Lower leg skin (tissue), 4 donors: Measurements from ENCODE around the gene EML6. TPM values are rescaled to one million over a fixed set of nuclear protein-coding genes. Genes with fewer than 3 reads are reported as not detected.

Source experiments
- DNase-seq, 2 donors: peaks; one replicate each; pipeline ENCODE4 v3.0.0-alpha.2; 2019; ENCODE audit warnings: low spot score in 2 of 2
- H3K4me3 ChIP-seq: fragments of 200-600 bp; sonication (generic); 2 replicates; pipeline ENCODE4 v1.5.1; 2017; ENCODE audit warnings: mild to moderate bottlenecking, low read depth; ENCODE audit not compliant: poor library complexity, severe bottlenecking
- POLR2A ChIP-seq, 2 donors: fragments of 450-650 bp; IDR thresholded peaks; one replicate each; pipeline ENCODE4 v1.6.1; 2016 to 2017; ENCODE audit warnings: antibody characterized with exemption in 2 of 2, mild to moderate bottlenecking in 1 of 2, moderate library complexity in 1 of 2
- WGBS, 2 donors: methylation state at CpG; one replicate each; pipeline ENCODE4 v1.1.5; 2018; 5-methylcytosine and 5-hydroxymethylcytosine counted together
- intact Hi-C: fragments of 100-400 bp; cut with DNase I; formaldehyde crosslinking; loops from one replicate; pipeline ENCODE4 v1.15.0; 2023; ENCODE audit warnings: low total_unique reads
- total RNA-seq, 4 donors: library from RNA; depleted of rRNA; stranded (reverse); fragments of >200 nt; gene quantifications; one replicate each; pipeline ENCODE4 v1.1.0, GENCODE V29; 2016
- TF ChIP-seq, protein P1 (sequence below), 3 donors: fragments of 450-650 bp; IDR thresholded peaks; one replicate each; pipeline ENCODE4 v1.5.1; 2016; ENCODE audit warnings: antibody characterized with exemption in 3 of 3, mild to moderate bottlenecking in 3 of 3, moderate library complexity in 2 of 3

Gene EML6
- total RNA-seq, 4 donors from 2014 or later: 1.8 to 4.4 (median 3.3) TPM

DNA sequence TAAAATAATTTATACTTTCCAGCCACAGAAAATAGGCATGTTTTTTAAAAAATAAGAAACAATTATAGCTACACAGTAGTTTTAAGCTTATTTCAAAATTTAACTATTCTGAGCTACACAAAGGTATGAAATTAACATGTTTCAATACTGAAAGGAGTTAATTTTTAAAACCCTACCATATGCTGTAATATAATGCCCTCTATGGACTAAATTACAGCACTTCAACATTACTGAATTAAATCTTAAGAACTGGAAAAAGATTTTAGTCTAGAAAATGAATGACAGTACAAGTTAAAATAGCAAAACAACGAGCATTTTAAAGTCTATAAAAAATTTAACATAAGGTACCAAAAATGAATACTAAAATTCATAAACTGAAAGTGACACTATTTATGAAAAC is 290.5 kb downstream of the EML6 start:
- no peak overlapping the region for H3K4me3 ChIP-seq
- DNase-seq: no peak
- TF ChIP-seq, protein P1, sequence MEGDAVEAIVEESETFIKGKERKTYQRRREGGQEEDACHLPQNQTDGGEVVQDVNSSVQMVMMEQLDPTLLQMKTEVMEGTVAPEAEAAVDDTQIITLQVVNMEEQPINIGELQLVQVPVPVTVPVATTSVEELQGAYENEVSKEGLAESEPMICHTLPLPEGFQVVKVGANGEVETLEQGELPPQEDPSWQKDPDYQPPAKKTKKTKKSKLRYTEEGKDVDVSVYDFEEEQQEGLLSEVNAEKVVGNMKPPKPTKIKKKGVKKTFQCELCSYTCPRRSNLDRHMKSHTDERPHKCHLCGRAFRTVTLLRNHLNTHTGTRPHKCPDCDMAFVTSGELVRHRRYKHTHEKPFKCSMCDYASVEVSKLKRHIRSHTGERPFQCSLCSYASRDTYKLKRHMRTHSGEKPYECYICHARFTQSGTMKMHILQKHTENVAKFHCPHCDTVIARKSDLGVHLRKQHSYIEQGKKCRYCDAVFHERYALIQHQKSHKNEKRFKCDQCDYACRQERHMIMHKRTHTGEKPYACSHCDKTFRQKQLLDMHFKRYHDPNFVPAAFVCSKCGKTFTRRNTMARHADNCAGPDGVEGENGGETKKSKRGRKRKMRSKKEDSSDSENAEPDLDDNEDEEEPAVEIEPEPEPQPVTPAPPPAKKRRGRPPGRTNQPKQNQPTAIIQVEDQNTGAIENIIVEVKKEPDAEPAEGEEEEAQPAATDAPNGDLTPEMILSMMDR (IDR thresholded peaks at IDR 0.05): no peak
- TF ChIP-seq POLR2A (IDR thresholded peaks at IDR 0.05): no peak
- 41 to 46% methylated on average over 1 of the region's 1 CpG for WGBS, 2 donors
- intact Hi-C loops: loop anchor here (10.0 kb wide), 1 partner anchor 151 kb away; no protein-coding TSS in a partner anchor

DNA sequence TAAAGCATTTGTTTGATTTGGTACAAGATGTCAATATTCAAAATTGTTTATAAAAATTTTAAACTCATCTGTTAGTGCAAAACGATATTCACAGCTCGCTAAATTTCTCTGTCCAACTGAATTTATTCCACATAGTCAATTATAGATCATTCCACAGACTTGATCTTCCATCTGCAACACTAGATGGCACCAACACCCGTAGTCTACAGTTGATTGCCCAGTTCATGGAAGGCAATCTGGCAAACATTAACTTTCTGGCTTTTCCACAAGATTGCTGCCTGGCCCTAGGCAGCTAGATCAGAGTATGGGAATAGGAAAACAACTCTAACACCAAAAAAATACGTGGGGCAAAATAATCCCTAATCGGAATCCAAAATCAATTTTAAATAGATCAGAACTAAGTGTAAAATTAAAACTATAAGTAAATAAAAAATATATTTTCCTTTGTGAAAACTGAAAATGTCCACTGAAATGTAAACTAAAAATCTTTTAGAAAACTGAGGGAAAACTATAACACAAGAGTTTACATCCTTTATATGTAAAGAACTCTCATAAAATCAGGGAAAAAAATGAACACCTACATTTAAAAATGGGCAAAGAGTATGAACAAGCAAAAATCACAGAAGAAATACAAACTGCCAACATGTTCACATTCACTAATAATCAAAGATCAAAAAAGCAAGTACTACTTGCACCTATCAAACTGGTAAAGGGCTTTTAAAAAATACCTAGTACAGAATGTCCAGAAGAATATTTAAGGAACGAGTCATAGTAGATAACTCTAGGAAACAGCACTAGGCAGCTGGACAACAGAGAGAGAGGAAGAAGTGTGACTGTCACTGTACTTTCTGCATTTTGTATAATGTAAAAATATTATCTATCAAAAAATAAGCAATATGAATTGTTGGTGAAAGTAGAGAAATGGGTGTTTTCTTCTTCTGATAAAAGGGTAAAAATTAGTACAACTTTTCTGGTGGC is 291.8 kb downstream of the EML6 start:
- intact Hi-C loops: loop anchor here (10.0 kb wide), 1 partner anchor 150 kb away; no protein-coding TSS in a partner anchor
- no peak for TF ChIP-seq POLR2A (IDR thresholded peaks at IDR 0.05)
- 51 to 56% methylated on average over 6 of the region's 6 CpGs for WGBS, 2 donors
- peak; percentile 48 to 68 for DNase-seq
- H3K4me3 ChIP-seq: no peak overlapping the region

DNA sequence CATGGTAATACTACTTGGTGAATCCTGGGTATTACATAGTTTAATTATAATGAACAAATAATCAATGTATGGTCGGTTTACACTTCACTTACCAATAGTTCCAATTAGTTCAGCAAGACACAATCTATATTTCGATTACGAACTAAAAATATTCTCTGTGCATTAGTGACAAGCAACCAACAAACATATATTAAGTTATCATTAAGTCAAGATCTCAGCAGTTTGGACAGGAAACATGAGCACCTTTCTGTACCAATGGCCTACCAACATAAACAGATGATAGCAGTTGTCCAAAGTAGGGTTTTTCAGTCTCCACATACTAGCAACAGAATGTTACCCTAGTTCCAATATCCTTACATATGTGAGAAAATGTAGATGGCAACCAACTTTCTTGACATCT is 294.0 kb downstream of the EML6 start:
- no peak overlapping the region for H3K4me3 ChIP-seq
- 94 to 97% methylated on average over 3 of the region's 3 CpGs for WGBS, 2 donors
- no peak for DNase-seq
- intact Hi-C loops: loop anchor here (10.0 kb wide), 1 partner anchor 147 kb away; no protein-coding TSS in a partner anchor
- TF ChIP-seq, protein P1 (IDR thresholded peaks at IDR 0.05): no peak
- no peak for TF ChIP-seq POLR2A (IDR thresholded peaks at IDR 0.05)

DNA sequence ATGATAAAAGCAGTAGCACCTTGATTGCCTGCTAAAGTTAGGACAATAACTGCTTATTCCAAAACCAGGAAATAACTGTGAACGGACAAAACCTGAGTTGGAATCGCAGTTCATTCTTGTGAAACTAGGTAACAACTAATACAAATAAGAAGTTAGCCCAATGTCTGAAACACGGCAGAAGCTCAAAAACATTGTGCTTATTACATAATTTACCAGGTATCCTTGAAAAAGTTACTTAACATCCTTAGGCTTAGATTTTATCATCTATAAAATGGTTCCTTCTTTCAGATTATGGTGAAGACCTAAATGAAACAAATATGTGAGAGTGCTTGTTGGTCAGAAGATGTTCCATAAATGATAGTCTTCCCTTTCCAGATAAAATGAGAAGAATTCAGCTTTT is 294.4 kb downstream of the EML6 start:
- intact Hi-C loops: loop anchor here (10.0 kb wide), 1 partner anchor 147 kb away; no protein-coding TSS in a partner anchor
- 83 to 86% methylated on average over 3 of the region's 3 CpGs for WGBS, 2 donors
- H3K4me3 ChIP-seq: no peak overlapping the region
- no peak for TF ChIP-seq POLR2A (IDR thresholded peaks at IDR 0.05)
- TF ChIP-seq, protein P1 (IDR thresholded peaks at IDR 0.05): no peak
- DNase-seq: no peak

DNA sequence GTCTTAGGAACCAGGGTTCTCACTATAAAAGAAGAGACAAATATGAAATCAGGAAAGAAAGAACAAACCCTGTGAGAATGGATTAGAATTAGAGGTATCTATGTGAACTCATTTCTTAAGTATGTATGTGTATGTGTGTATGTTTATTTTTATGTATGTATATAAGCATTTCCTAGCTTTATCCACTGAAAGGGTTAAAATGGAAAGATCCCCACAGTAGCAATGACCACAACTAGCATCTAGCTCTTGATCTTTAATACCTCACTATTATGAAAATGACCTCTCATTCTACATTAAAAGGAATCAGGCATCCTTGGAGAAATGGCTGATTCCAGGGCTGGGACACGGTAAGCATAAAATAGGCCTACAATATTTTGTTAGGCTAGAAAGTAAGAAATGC is 295.2 kb downstream of the EML6 start:
- intact Hi-C loops: loop anchor here (10.0 kb wide), 1 partner anchor 146 kb away; no protein-coding TSS in a partner anchor
- TF ChIP-seq, protein P1 (IDR thresholded peaks at IDR 0.05): no peak
- TF ChIP-seq POLR2A (IDR thresholded peaks at IDR 0.05): no peak
- WGBS, 2 donors: 74 to 92% methylated on average over 1 of the region's 1 CpG
- H3K4me3 ChIP-seq: no peak overlapping the region
- no peak for DNase-seq

DNA sequence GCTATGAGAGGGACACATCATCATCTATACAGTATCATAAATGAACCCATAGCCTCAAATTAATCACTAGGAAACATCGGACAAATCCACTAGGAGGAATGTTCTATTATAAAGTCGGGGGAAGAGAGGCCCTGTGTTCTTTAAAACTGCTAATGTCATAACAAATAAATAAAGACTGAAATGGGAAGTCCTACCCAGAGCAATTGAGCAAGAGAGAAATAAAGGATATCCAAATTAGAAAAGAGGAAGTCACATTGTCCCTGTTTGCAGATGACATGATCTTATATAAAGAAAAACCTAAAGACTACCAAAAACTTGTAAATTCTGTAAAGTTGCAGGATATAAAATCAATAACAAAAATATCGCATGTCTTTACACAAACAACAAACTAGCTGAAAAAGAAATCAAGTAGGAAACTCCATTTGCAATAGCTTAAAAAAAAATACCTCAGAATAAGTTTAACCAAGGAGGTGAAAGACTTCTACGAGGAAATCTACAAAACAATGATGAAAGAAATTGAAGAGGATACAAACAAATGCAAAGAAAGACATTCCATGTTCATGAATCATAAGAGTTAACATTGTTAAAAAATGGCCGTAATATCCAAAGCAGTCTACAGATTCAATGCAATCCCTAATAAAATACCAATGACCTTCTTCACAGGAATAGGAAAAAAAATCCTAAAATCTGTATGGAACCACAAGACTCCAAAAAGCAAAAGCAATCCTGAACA is 296.2 kb downstream of the EML6 start:
- WGBS, 2 donors: 72 to 81% methylated on average over 5 of the region's 5 CpGs
- DNase-seq: no peak
- TF ChIP-seq, protein P1 (IDR thresholded peaks at IDR 0.05): no peak
- TF ChIP-seq POLR2A (IDR thresholded peaks at IDR 0.05): no peak
- no peak overlapping the region for H3K4me3 ChIP-seq
- intact Hi-C loops: loop anchor here (10.0 kb wide), 1 partner anchor 145 kb away; no protein-coding TSS in a partner anchor
